PC-3 (cell line): Measurements from ENCODE around the gene GPC5.

Source experiments
- EZH2 ChIP-seq: fragments of 300-600 bp; sonication (generic); IDR thresholded peaks from one replicate; pipeline ENCODE4 v1.6.1; 2017; ENCODE audit warnings: antibody characterized with exemption, mild to moderate bottlenecking, low read length; ENCODE audit not compliant: unreplicated experiment
- EZH2phosphoT487 ChIP-seq: fragments of 300-600 bp; sonication (generic); IDR thresholded peaks from 2 replicates; pipeline ENCODE4 v1.6.1; 2018; ENCODE audit warnings: mild to moderate bottlenecking, antibody characterized with exemption, low read length, borderline replicate concordance
- TF ChIP-seq, protein P1 (sequence below): fragments of 300-600 bp; sonication (generic); conservative IDR thresholded peaks from 2 replicates; pipeline ENCODE4 v1.5.1; 2017; ENCODE audit warnings: antibody characterized with exemption, low read depth, mild to moderate bottlenecking, low read length

DNA sequence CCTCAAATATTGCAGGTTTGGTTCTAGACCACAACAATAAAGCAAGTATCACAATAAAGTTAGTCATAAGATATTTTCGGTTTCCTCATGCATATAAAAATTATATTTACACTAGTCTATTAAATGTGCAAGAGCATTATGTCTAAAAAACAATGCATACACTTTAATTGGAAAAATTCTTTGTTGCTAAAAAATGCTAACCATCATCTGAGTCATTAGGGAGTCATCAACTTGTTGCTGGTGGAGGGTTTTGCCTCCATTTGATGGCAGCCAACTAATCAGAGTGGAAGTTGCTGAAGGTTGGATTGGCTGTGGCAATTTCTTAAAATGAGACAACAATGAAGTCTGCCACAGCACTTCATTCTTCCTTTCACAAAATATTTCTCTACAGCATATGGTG, 1405.9 kb downstream of the GPC5 start:
- TF ChIP-seq, protein P1, sequence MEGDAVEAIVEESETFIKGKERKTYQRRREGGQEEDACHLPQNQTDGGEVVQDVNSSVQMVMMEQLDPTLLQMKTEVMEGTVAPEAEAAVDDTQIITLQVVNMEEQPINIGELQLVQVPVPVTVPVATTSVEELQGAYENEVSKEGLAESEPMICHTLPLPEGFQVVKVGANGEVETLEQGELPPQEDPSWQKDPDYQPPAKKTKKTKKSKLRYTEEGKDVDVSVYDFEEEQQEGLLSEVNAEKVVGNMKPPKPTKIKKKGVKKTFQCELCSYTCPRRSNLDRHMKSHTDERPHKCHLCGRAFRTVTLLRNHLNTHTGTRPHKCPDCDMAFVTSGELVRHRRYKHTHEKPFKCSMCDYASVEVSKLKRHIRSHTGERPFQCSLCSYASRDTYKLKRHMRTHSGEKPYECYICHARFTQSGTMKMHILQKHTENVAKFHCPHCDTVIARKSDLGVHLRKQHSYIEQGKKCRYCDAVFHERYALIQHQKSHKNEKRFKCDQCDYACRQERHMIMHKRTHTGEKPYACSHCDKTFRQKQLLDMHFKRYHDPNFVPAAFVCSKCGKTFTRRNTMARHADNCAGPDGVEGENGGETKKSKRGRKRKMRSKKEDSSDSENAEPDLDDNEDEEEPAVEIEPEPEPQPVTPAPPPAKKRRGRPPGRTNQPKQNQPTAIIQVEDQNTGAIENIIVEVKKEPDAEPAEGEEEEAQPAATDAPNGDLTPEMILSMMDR, result no peak
- TF ChIP-seq EZH2 (no peak), EZH2phosphoT487 (no peak)
